Immature natural killer cell (primary cell): Measurements from ENCODE around the gene B4GALNT2. TPM values are rescaled to one million over a fixed set of nuclear protein-coding genes. Genes with fewer than 3 reads are reported as not detected.

Experiments used
- DNase-seq, 3 donors: peaks; one replicate each; pipeline ENCODE4 v3.0.0; 2022; ENCODE audit warnings: mixed read lengths in 1 of 3
- H3K27ac Mint-ChIP-seq, 6 donors: one replicate each; pipeline ENCODE4 v1.8.0; 2020; ENCODE audit warnings: mixed read lengths in 6 of 6, mild to moderate bottlenecking in 5 of 6, inconsistent platforms in 4 of 6, moderate library complexity in 3 of 6
- H3K27me3 Mint-ChIP-seq, 3 donors: one replicate each; pipeline ENCODE4 v1.8.0; 2020 to 2021; ENCODE audit warnings: low read depth in 3 of 3, mild to moderate bottlenecking in 3 of 3, mixed read lengths in 3 of 3, moderate library complexity in 3 of 3, inconsistent platforms in 1 of 3
- H3K36me3 Mint-ChIP-seq, 3 donors: one replicate each; pipeline ENCODE4 v1.8.0; 2020; ENCODE audit warnings: mixed read lengths in 3 of 3, inconsistent platforms in 2 of 3, mild to moderate bottlenecking in 2 of 3
- H3K4me1 Mint-ChIP-seq, 2 donors: one replicate each; pipeline ENCODE4 v1.8.0; 2020; ENCODE audit warnings: inconsistent platforms in 2 of 2, mild to moderate bottlenecking in 2 of 2, mixed read lengths in 2 of 2, moderate library complexity in 1 of 2
- H3K4me3 Mint-ChIP-seq, 5 donors: one replicate each; pipeline ENCODE4 v1.8.0; 2020; ENCODE audit warnings: mild to moderate bottlenecking in 5 of 5, mixed read lengths in 5 of 5, inconsistent platforms in 3 of 5, moderate library complexity in 3 of 5
- H3K9me3 Mint-ChIP-seq, 6 donors: one replicate each; pipeline ENCODE4 v1.8.0; 2020; ENCODE audit warnings: mild to moderate bottlenecking in 6 of 6, mixed read lengths in 6 of 6, inconsistent platforms in 4 of 6, moderate library complexity in 3 of 6
- polyA plus RNA-seq, 3 donors: library from polyadenylated mRNA; unstranded; fragments of 300-500 nt; fragmentation: Illumina TruSeq; gene quantifications; one replicate each; pipeline ENCODE4 v1.2.3, GENCODE V29; 2021

B4GALNT2 gene
- polyA plus RNA-seq, 3 donors from 2014 or later = not detected

DNA sequence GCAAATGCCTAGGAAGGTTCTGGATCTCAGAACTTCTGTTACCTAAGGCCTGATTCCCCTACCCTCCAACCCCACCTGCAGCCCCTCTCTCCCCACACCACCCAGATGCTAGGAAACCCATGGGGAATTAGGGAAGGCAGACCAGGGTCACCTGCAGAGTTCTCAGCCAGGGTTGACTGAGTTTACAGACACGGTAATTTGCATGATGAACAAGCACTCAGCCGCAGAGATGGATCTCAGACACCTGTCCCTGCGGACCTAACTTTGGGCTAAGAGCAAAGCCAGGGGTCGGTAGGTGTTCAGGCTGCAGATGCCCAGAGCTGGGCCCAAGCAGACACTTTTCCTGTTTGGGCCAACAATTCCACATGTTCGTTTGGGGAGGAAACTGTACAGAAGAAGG, 80.8 kb downstream of the B4GALNT2 start:
- H3K9me3 Mint-ChIP-seq = no peaks in the 10 kb centered on the region
- peaks cover 85 to 93% of the 10 kb centered on the region in 2 donors for H3K4me1 Mint-ChIP-seq
- peak overlapping the region; percentile 93 to 100 (median 96) for H3K27ac Mint-ChIP-seq
- H3K27me3 Mint-ChIP-seq = peaks cover 17 to 33% (median 22%) of the 10 kb centered on the region in 3 donors
- DNase-seq = no peak
- peaks cover 35 to 47% (median 38%) of the 10 kb centered on the region in 3 donors for H3K36me3 Mint-ChIP-seq
- peak overlapping the region; percentile 86 to 100 (median 98) for H3K4me3 Mint-ChIP-seq

GRCh38 chr17:49213847-49214246, 81.3 kb downstream of the B4GALNT2 start:
- H3K4me1 Mint-ChIP-seq = peaks cover 86 to 93% of the 10 kb centered on the region in 2 donors
- H3K27me3 Mint-ChIP-seq = peaks cover 19 to 36% (median 24%) of the 10 kb centered on the region in 3 donors
- peaks cover 35 to 45% (median 38%) of the 10 kb centered on the region in 3 donors for H3K36me3 Mint-ChIP-seq
- H3K4me3 Mint-ChIP-seq = peak overlapping the region; percentile 86 to 100 (median 98)
- peak overlapping the region; percentile 93 to 100 (median 96) for H3K27ac Mint-ChIP-seq
- no peaks in the 10 kb centered on the region for H3K9me3 Mint-ChIP-seq
- DNase-seq = no peak

DNA sequence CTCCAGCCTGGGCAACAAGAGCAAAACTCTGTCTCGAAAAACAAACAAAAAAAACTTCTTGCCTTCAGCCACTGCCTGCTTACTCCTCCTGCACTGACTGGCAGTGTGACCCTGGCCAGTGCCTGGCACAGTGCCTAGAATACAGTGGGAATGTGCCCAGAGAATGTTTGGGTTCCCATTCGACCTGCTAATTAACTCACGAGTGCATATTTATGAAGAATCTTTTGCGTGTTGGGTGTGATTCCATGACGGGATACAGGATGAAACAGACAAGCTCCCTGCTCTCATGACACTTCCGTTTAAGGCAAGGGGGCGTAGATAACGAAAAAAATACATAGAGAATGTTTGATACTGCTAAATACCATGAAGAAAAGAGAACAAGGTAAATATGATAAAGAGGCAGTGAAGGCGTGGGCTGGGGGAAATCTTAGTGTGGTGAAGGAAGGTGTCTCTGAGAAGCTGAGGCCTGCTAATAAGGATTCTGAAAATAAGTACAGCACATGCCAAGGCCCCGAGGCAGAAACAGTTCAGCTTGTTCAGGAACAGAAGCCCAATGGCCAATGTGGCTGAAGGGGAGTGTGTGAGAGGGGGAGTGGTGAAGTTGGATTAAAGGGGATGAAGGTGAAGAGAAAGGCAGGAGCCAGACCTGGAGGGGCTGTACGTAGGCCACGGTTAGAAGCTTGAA, 82.2 kb downstream of the B4GALNT2 start:
- Mint-ChIP-seq H3K4me3 (peak overlapping the region; percentile 86 to 100 (median 98)), H3K4me1 (peaks cover 86 to 93% of the 10 kb centered on the region in 2 donors), H3K27ac (peak overlapping the region; percentile 93 to 100 (median 96)), H3K36me3 (peaks cover 38 to 48% (median 39%) of the 10 kb centered on the region in 3 donors), H3K27me3 (peaks cover 26 to 40% (median 31%) of the 10 kb centered on the region in 3 donors), H3K9me3 (no peaks in the 10 kb centered on the region)
- DNase-seq = no peak

GRCh38 chr17:49216482-49216881, 83.9 kb downstream of the B4GALNT2 start:
- H3K9me3 Mint-ChIP-seq = no peaks in the 10 kb centered on the region
- peak overlapping the region; percentile 93 to 100 (median 98) for H3K27ac Mint-ChIP-seq
- no peak for DNase-seq
- H3K27me3 Mint-ChIP-seq = peaks cover 25 to 35% (median 31%) of the 10 kb centered on the region in 3 donors
- H3K4me3 Mint-ChIP-seq = peak overlapping the region; percentile 79 to 87 (median 84)
- peaks cover 79 to 85% of the 10 kb centered on the region in 2 donors for H3K4me1 Mint-ChIP-seq
- H3K36me3 Mint-ChIP-seq = peaks cover 34 to 43% (median 36%) of the 10 kb centered on the region in 3 donors

- Mint-ChIP-seq H3K4me1 (peaks cover 82 to 87% of the 10 kb centered on the region in 2 donors), H3K27me3 (peaks cover 25 to 37% (median 31%) of the 10 kb centered on the region in 3 donors), H3K4me3 (peak overlapping the region; percentile 81 to 93 (median 87)), H3K36me3 (peaks cover 35 to 45% (median 36%) of the 10 kb centered on the region in 3 donors), H3K9me3 (no peaks in the 10 kb centered on the region), H3K27ac (peak overlapping the region; percentile 93 to 100 (median 98))
- DNase-seq = peak in 2 of 3 donors; percentile 49 to 58
These were observed 84.5 kb downstream of the B4GALNT2 start for GRCh38 chr17:49216953-49217650.

- H3K27ac Mint-ChIP-seq = peak overlapping the region; percentile 96 to 100 (median 100)
These were observed 85.3 kb downstream of the B4GALNT2 start for GRCh38 chr17:49217651-49218413.

DNA sequence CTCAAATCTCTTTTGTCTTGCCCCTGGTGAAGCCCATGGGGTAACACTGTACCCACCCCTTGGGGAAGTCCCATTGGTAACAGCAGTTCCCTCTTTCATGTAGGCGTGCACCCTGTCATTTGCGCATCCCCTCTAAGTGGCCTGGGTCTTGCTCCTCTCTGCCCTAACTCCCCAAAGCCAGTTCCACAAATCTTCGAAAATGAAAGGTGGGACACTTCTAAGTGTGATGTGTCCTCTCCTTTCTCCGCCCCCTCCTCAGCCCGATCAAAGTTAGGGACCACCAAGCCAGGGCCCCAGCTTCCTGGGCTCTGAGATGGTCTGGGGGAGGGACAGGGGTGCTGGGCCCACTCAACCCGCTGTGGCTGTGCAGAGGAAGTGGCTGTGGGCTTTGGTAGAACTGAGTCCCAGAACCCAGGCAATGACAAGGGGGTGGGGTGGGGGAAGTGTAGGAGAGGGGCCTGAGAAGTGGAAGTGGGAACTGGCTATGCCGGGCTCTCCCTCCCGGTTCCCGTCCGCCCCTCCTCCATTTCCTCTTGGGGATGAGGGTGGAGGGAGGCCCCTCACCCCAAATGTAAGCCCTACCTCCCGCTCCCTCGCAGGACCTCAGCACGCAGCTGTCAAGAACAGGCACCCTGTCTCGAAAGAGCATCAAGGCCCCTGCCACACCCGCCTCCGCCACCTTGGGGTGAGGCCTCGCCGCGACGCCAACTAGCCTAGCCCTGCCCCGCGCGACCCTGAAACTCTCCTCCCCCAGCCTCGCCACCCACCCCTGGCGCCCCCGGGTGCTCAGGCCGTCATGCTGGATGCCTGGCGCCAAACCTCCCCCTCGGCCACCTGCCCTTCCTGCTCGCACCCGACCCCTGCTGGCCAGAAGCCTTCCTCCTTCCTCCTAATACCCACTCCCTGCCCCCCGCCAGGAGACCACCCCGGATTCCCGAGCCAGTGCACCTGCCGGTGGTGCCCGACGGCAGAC, 86.7 kb downstream of the B4GALNT2 start:
- H3K9me3 Mint-ChIP-seq = no peaks in the 10 kb centered on the region
- peaks cover 28 to 41% (median 33%) of the 10 kb centered on the region in 3 donors for H3K36me3 Mint-ChIP-seq
- peak overlapping the region; percentile 81 to 93 (median 91) for H3K4me3 Mint-ChIP-seq
- peaks cover 34 to 48% (median 35%) of the 10 kb centered on the region in 3 donors for H3K27me3 Mint-ChIP-seq
- peaks cover 82 to 84% of the 10 kb centered on the region in 2 donors for H3K4me1 Mint-ChIP-seq
- DNase-seq = peak; percentile 86 to 90 (median 88)
- peak overlapping the region; percentile 96 to 100 (median 100) for H3K27ac Mint-ChIP-seq

More at GRCh38 chr17:49217651-49218413, 85.3 kb downstream of the B4GALNT2 start:
- H3K9me3 Mint-ChIP-seq = no peaks in the 10 kb centered on the region
- peaks cover 82 to 87% of the 10 kb centered on the region in 2 donors for H3K4me1 Mint-ChIP-seq
- peaks cover 33 to 47% (median 35%) of the 10 kb centered on the region in 3 donors for H3K36me3 Mint-ChIP-seq
- peaks cover 25 to 38% (median 31%) of the 10 kb centered on the region in 3 donors for H3K27me3 Mint-ChIP-seq
- peak overlapping the region; percentile 81 to 93 (median 91) for H3K4me3 Mint-ChIP-seq
- DNase-seq = peak; percentile 94 to 96 (median 94)

DNA sequence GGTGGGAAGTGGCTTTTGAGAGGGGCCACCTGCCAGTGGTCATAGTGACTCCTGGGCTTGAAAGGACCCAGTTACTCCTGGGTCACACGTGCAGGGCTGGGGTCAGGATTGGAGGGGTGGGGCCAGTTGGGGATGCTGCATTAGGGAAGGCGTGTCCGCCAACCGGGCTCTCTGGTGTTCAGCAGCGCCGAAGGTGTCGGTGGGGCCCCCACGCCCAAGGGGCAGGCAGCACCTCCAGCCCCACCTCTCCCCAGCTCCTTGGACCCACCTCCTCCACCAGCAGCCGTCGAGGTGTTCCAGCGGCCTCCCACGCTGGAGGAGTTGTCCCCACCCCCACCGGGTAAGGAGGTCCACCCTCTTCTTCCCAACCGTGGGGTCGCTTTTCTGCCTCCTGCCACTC, 87.4 kb downstream of the B4GALNT2 start:
- Mint-ChIP-seq H3K4me3 (peak overlapping the region; percentile 81 to 93 (median 91)), H3K4me1 (peaks cover 80 to 83% of the 10 kb centered on the region in 2 donors), H3K9me3 (no peaks in the 10 kb centered on the region), H3K36me3 (peaks cover 24 to 39% (median 28%) of the 10 kb centered on the region in 3 donors), H3K27ac (peak overlapping the region; percentile 96 to 100 (median 100)), H3K27me3 (peaks cover 33 to 52% (median 34%) of the 10 kb centered on the region in 3 donors)
- no peak for DNase-seq

- H3K27me3 Mint-ChIP-seq = peaks cover 21 to 34% (median 30%) of the 10 kb centered on the region in 3 donors
- peak overlapping the region; percentile 77 to 96 (median 89) for H3K27ac Mint-ChIP-seq
- DNase-seq = no peak
- H3K4me1 Mint-ChIP-seq = peaks cover 76 to 85% of the 10 kb centered on the region in 2 donors
- H3K9me3 Mint-ChIP-seq = no peaks in the 10 kb centered on the region
- H3K4me3 Mint-ChIP-seq = peak overlapping the region; percentile 85 to 90 (median 88)
- H3K36me3 Mint-ChIP-seq = peaks cover 10 to 24% (median 13%) of the 10 kb centered on the region in 3 donors
These were observed 90.6 kb downstream of the B4GALNT2 start for GRCh38 chr17:49223168-49223516.

- Mint-ChIP-seq H3K9me3 (no peaks in the 10 kb centered on the region), H3K27me3 (peaks cover 19 to 34% (median 27%) of the 10 kb centered on the region in 3 donors), H3K36me3 (peaks cover 8 to 21% (median 10%) of the 10 kb centered on the region in 3 donors), H3K4me1 (peaks cover 71 to 82% of the 10 kb centered on the region in 2 donors), H3K4me3 (peak overlapping the region; percentile 85 to 90 (median 88)), H3K27ac (peak overlapping the region; percentile 77 to 96 (median 89))
- DNase-seq = peak; percentile 63 to 67 (median 64)
These were observed 91.1 kb downstream of the B4GALNT2 start for GRCh38 chr17:49223517-49224197.

GRCh38 chr17:49224198-49224996, 91.8 kb downstream of the B4GALNT2 start:
- H3K4me1 Mint-ChIP-seq = peaks cover 70 to 81% of the 10 kb centered on the region in 2 donors
- DNase-seq = peak; percentile 83 to 86 (median 86)
- H3K36me3 Mint-ChIP-seq = peaks cover 6 to 17% (median 10%) of the 10 kb centered on the region in 3 donors
- peak overlapping the region; percentile 82 to 96 (median 91) for H3K27ac Mint-ChIP-seq
- H3K9me3 Mint-ChIP-seq = no peaks in the 10 kb centered on the region
- peak overlapping the region; percentile 85 to 90 (median 88) for H3K4me3 Mint-ChIP-seq
- H3K27me3 Mint-ChIP-seq = peaks cover 12 to 27% (median 25%) of the 10 kb centered on the region in 3 donors
